Upper lobe of left lung (tissue), 6 donors: ENCODE measurements around the gene MICAL3. TPM values are rescaled to one million over a fixed set of nuclear protein-coding genes. Genes with fewer than 3 reads are reported as not detected.
A peak's percentile ranks its signal among the peaks of the same experiment; 100 is the strongest.

Experiments used
- ATAC-seq, 2 donors: fragments of 200-7000 bp; cut with Tn5 transposase; one replicate each; pipeline ENCODE4 v1.9.1; 2022; ENCODE audit warnings: mild to moderate bottlenecking in 2 of 2, moderate library complexity in 2 of 2; ENCODE audit not compliant: low FRiP score in 2 of 2
- DNase-seq, 2 donors: peaks; one replicate each; pipeline ENCODE4 v3.0.0-alpha.2; 2019 to 2020
- H3K27ac ChIP-seq, 4 donors: fragments of 200-600 bp; sonication (generic); one replicate each; pipeline ENCODE4 v1.5.1; 2016 to 2019
- H3K27me3 ChIP-seq, 4 donors: fragments of 200-600 bp; sonication (generic); one replicate each; pipeline ENCODE4 v1.5.1; 2017 to 2019
- H3K36me3 ChIP-seq, 4 donors: fragments of 200-600 bp; sonication (generic); one replicate each; pipeline ENCODE4 v1.5.1; 2016 to 2019
- H3K4me1 ChIP-seq, 4 donors: fragments of 200-600 bp; sonication (generic); one replicate each; pipeline ENCODE4 v1.5.1; 2018 to 2019
- H3K4me3 ChIP-seq, 4 donors: fragments of 200-600 bp; sonication (generic); one replicate each; pipeline ENCODE4 v1.5.1; 2017 to 2019; ENCODE audit warnings: mild to moderate bottlenecking in 2 of 4, moderate library complexity in 1 of 4
- H3K9me3 ChIP-seq, 4 donors: fragments of 200-600 bp; sonication (generic); one replicate each; pipeline ENCODE4 v1.5.1; 2018 to 2019
- CTCF ChIP-seq, 6 experiments: fragments of 450-650 bp in 4 of 6; fragments of 200-600 bp in 2 of 6; sonication (generic) in 2 of 6; IDR thresholded peaks; one replicate each; pipeline ENCODE4 v1.5.1; 2016 to 2019; ENCODE audit warnings: antibody characterized with exemption in 6 of 6
- EP300 ChIP-seq, 4 donors: sonication (generic); formaldehyde crosslinking; IDR thresholded peaks; one replicate each; pipeline ENCODE4 v1.5.1; 2017; ENCODE audit warnings: antibody characterized with exemption in 4 of 4, control low read depth in 2 of 4
- POLR2A ChIP-seq, 4 donors: fragments of 450-650 bp; IDR thresholded peaks; one replicate each; pipeline ENCODE4 v1.5.1; 2016 to 2017; ENCODE audit warnings: antibody characterized with exemption in 4 of 4, mild to moderate bottlenecking in 2 of 4
- POLR2AphosphoS5 ChIP-seq, 2 donors: sonication (generic); formaldehyde crosslinking; IDR thresholded peaks; one replicate each; pipeline ENCODE4 v1.5.1; 2017; ENCODE audit warnings: antibody characterized with exemption in 2 of 2
- WGBS, 2 donors: methylation state at CpG; one replicate each; pipeline ENCODE4 v1.1.5; 2017 to 2018; 5-methylcytosine and 5-hydroxymethylcytosine counted together
- total RNA-seq, 6 donors: library from RNA; depleted of rRNA in 4 of 6; stranded (reverse); fragments of >200 nt in 4 of 6; gene quantifications; one replicate each; pipeline versions ENCODE4 v1.1.0 to v1.2.1, GENCODE V29; 2016 to 2021
- donor health status: DM: no; HTN: no; CAD: no; lungs with moderate emphysema.
- donor health status: DM: no; HTN: yes; CAD: no; lungs with severe emphysema.

Gene MICAL3
- total RNA-seq, 6 donors from 2014 or later: 6.4 to 39.8 (median 23.4) TPM

GRCh38 chr22:17946662-17947367, 77.5 kb downstream of the MICAL3 start:
- no peaks in the 10 kb centered on the region for H3K36me3 ChIP-seq
- TF ChIP-seq CTCF (IDR thresholded peaks at IDR 0.05): no peak
- TF ChIP-seq EP300 (IDR thresholded peaks at IDR 0.05): no peak
- no peak for TF ChIP-seq POLR2A (IDR thresholded peaks at IDR 0.05)
- no peak for TF ChIP-seq POLR2AphosphoS5 (IDR thresholded peaks at IDR 0.05)
- no peak overlapping the region for H3K27ac ChIP-seq
- no peak overlapping the region for H3K4me3 ChIP-seq
- ATAC-seq: no peak
- H3K27me3 ChIP-seq: no peaks in the 10 kb centered on the region
- DNase-seq: peak in 1 of 2 donors; percentile 14
- peaks cover 0 to 21% (median 20%) of the 10 kb centered on the region in 4 donors for H3K4me1 ChIP-seq
- 42 to 59% methylated on average over 9 of the region's 9 CpGs for WGBS, 2 donors
- no peaks in the 10 kb centered on the region for H3K9me3 ChIP-seq

GRCh38 chr22:17945888-17946648, 78.3 kb downstream of the MICAL3 start:
- Histone ChIP-seq H3K9me3 (no peaks in the 10 kb centered on the region), H3K4me3 (no peak overlapping the region), H3K4me1 (peaks cover 0 to 22% (median 19%) of the 10 kb centered on the region in 4 donors), H3K36me3 (no peaks in the 10 kb centered on the region), H3K27me3 (no peaks in the 10 kb centered on the region), H3K27ac (no peak overlapping the region)
- 77 to 79% methylated on average over 16 of the region's 16 CpGs for WGBS, 2 donors
- TF ChIP-seq EP300 (IDR thresholded peaks at IDR 0.05): no peak
- no peak for TF ChIP-seq CTCF (IDR thresholded peaks at IDR 0.05)
- TF ChIP-seq POLR2AphosphoS5 (IDR thresholded peaks at IDR 0.05): no peak
- no peak for TF ChIP-seq POLR2A (IDR thresholded peaks at IDR 0.05)
- ATAC-seq: no peak
- peak in 1 of 2 donors; percentile 1 for DNase-seq

- Histone ChIP-seq H3K27ac (no peak overlapping the region), H3K4me3 (no peak overlapping the region), H3K4me1 (peaks cover 0 to 18% (median 13%) of the 10 kb centered on the region in 4 donors), H3K27me3 (no peaks in the 10 kb centered on the region), H3K9me3 (no peaks in the 10 kb centered on the region), H3K36me3 (no peaks in the 10 kb centered on the region)
- ATAC-seq (no peak), DNase-seq (no peak)
- TF ChIP-seq CTCF (IDR thresholded peaks at IDR 0.05) (no peak), EP300 (IDR thresholded peaks at IDR 0.05) (no peak), POLR2AphosphoS5 (IDR thresholded peaks at IDR 0.05) (no peak), POLR2A (IDR thresholded peaks at IDR 0.05) (no peak)
- 85 to 87% methylated on average over 15 of the region's 15 CpGs for WGBS, 2 donors
Measured at GRCh38 chr22:17945156-17945887, 79.0 kb downstream of the MICAL3 start.

GRCh38 chr22:17944256-17944655, 80.1 kb downstream of the MICAL3 start:
- 82 to 87% methylated on average over 9 of the region's 9 CpGs for WGBS, 2 donors
- Histone ChIP-seq H3K27me3 (no peaks in the 10 kb centered on the region), H3K4me3 (no peak overlapping the region), H3K4me1 (peaks cover 0 to 18% (median 13%) of the 10 kb centered on the region in 4 donors), H3K36me3 (no peaks in the 10 kb centered on the region), H3K9me3 (no peaks in the 10 kb centered on the region), H3K27ac (no peak overlapping the region)
- DNase-seq (no peak), ATAC-seq (no peak)
- TF ChIP-seq EP300 (IDR thresholded peaks at IDR 0.05) (no peak), CTCF (IDR thresholded peaks at IDR 0.05) (no peak), POLR2AphosphoS5 (IDR thresholded peaks at IDR 0.05) (no peak), POLR2A (IDR thresholded peaks at IDR 0.05) (no peak)
